ENCODE results near the gene UNC5B.

Gene UNC5B

GRCh38 chr10:71301371-71301916, 89.1 kb downstream of the UNC5B start:
- DNase-seq (ENCODE audit: low read depth), result no peak

DNA sequence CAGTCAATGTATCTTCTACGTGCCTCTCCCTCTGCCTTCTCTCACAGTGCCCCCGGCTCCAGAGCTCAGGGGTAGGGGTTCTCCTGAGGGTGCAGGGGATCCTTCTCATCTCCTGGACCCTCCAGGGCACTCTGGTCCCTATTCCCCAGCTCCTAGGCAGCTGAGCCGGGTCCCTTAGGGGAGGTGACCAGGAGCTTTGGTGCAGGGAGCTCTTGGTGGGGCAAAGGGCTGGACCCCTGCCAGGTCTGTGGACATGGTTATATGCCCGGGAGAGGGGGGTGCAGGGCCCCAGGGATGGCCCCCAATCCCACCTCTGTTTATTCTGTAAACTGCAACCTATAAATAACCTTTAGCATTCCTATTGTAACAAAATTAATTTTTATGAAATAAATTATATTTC, 90.1 kb downstream of the UNC5B start:
- no peak for DNase-seq (ENCODE audit: low read depth)

- DNase-seq (ENCODE audit: low read depth), result no peak
Measured at GRCh38 chr10:71302874-71303568, 90.7 kb downstream of the UNC5B start.

- no peak for DNase-seq (ENCODE audit: low read depth)
Measured at GRCh38 chr10:71303569-71303907, 91.2 kb downstream of the UNC5B start.

GRCh38 chr10:71304914-71305313, 92.5 kb downstream of the UNC5B start:
- DNase-seq (ENCODE audit: low read depth), result no peak

GRCh38 chr10:71306979-71307378, 94.6 kb downstream of the UNC5B start:
- no peak for DNase-seq (ENCODE audit: low read depth)

GRCh38 chr10:71307469-71308085, 95.2 kb downstream of the UNC5B start:
- DNase-seq (ENCODE audit: low read depth), result no peak

- DNase-seq (ENCODE audit: low read depth), result no peak
Measured at GRCh38 chr10:71308244-71308643, 95.9 kb downstream of the UNC5B start.

GRCh38 chr10:71308985-71309384, 96.6 kb downstream of the UNC5B start:
- no peak for DNase-seq (ENCODE audit: low read depth)

DNA sequence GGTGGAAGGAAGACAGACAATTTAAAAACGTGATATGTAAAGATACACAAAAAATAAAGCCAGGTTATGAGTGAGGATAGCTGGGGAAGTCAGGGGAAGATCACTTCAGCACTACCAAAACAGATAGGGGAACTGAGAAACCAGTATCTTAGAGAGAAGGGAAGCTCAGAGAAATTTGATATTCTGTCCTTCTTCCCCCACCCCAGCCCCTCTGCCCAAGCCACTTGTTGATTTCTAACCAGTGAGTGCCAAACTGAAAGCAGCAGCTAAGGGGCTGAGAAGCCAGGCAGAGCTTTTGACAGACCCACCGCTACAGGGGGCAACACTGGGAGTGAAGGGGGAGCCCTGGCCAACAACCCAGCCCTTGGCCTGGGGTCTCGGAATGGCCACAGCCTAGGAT, 97.5 kb downstream of the UNC5B start:
- DNase-seq (ENCODE audit: low read depth), result no peak

DNA sequence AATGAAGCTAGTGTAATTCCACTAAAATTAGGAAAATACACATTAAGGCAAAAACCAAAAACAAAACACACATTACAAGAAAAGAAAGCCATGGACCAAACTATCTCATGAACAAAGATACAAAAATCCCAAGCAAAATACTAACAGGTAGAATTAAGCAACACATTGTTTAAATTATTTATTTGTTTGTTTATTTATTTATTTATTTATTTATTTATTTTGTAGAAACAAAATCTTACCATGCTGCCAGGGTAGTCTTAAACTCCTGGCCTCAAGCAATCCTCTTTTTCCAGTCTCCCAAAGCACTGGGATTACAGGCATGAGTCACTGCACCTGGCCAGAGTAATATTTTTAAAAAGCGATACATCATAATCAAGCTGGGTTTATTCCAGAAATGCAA, 99.8 kb downstream of the UNC5B start:
- DNase-seq (ENCODE audit: low read depth), result no peak

DNA sequence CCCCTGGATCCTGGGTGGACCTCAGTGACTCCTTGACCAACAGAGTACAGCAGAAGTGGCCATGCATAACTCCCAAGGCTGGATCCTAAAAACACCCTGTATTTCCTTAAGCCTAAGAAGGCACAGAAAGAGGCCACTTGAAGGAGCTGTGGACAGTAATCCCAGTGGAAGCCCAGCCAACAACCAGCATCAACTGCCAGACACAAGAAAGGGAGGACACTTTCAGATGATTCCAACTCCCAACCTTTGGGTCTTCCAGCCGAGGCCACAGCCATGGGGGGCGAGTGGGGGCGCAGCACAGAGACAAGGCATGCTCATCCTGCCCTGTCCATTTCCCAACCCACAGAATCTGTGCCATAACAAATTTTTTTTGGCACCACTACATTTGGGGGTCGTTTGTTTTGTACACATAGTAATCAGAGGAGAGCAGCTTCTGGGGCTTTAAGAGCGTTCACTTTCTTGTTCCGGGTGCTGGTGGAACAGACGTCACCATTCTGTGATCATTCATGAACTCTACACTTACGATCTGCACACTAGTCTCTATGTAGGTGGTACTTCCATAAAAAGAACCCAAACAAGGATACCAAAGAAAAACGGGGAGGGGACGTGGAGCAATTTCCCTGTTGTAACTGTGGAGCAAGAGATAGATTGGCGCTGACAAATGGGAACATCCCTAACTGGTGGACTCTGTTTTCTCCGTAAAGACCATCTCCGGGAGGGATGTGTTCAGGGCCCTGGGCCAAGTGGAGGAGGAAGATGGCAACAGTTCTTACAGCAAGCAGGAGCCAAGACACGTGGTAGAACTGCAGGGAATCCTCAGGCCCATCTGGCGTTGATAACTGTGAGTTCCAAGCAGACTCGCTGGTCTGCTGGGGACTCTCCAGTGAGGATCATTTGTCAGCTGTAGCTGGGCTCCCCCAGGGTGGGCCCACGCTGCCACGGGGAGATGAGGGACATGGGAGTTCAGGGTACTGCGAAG, 100.7 kb downstream of the UNC5B start:
- no peak for DNase-seq (ENCODE audit: low read depth)

DNA sequence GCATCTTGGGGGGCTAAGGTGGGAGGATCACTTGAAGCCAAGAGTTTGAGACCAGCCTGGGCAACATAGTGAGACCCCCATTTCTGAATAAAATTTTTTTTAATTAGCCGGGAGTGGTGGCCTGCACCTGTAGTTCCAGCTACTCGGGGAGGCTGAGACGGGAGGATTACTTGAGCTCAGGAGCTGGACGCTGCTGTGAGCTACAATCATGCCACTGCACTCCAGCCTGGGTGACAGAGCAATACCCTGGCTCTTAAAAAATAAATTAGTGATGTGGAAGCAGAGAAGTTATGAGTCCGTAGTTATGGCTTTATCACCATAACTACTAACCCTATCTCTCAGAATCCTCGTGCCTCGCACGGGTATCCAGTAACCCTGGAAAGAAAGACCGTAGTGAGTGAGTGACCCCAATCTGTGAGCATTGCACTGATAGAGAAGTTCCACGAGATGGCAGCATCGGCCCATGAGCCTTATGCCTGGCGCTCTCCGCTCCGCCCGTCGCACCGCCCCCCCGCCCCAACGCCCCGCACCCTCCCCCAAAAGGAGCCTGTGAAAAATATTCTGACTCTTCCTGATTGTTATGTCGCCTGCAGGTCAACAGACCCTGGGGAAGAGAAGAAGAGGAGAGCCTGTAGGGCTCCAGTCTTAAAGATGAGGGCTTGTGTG, 101.8 kb downstream of the UNC5B start:
- DNase-seq (ENCODE audit: low read depth), result no peak

DNA sequence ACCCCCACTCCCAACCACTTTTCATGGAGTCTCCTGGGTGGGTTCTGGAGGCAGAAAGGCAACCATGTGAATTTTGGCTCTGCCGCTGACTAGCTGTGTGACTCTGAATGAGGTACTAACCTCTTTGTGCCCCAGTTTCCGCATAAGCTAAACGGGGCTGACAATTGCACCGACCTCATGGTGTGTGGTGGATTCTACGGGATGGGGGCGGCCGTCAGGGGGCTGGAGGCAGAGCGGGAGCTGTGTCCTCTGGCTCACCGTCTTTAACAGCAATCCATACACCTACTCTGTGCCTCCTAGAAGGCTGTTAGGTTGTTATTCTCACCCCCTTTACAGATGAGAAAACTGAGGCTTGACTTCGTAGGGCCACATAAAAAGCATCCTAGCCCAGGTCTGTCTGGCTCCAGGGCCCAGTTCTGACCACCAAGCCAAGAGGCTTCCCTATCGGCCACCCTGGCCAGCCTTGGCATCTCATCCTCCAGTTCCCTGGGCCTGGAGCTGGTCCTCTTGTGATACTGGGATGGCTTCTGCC, 102.4 kb downstream of the UNC5B start:
- no peak for DNase-seq (ENCODE audit: low read depth)

GRCh38 chr10:71316056-71316785, 103.9 kb downstream of the UNC5B start:
- no peak for DNase-seq (ENCODE audit: low read depth)

GRCh38 chr10:71316786-71317160, 104.4 kb downstream of the UNC5B start:
- DNase-seq (ENCODE audit: low read depth), result no peak

GRCh38 chr10:71317739-71318138, 105.4 kb downstream of the UNC5B start:
- no peak for DNase-seq (ENCODE audit: low read depth)

GRCh38 chr10:71319042-71319799, 106.9 kb downstream of the UNC5B start, which contains the start of gene SLC29A3:
TSS of gene SLC29A3 (plus strand) at chr10:71319259. CDS start at chr10:71319310, 51 bp downstream.
- peak; percentile 64 for DNase-seq (ENCODE audit: low read depth)

DNA sequence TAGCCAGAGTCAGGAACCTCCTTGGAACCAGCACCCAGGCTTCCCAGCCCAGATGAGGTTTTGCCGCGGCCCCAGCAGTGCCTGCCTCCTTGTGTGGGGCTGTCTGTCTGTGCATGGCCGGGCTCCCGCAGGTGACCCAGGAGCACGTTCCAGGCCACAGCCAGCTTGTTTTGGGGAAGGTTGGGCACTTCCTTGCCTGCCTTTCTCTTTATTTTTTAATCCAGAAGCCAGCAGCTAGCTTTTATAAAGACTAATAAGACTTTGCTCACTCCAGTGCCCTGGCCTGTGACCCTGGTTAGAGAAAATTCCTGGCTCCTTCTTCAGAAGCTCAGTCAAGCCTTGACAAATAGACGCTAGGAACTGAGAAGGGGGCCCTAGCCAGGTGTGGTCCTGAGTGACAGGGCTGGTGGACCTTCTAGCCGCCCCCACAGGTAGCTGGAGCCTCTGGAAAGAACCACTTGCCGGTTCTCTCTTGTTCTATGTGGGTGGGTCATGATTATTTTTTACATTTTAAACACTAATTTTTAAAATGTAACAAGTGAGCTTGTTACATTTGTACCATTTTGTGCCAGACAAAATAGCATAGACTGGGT, 107.5 kb downstream of the UNC5B start:
- no peak for DNase-seq (ENCODE audit: low read depth)

DNA sequence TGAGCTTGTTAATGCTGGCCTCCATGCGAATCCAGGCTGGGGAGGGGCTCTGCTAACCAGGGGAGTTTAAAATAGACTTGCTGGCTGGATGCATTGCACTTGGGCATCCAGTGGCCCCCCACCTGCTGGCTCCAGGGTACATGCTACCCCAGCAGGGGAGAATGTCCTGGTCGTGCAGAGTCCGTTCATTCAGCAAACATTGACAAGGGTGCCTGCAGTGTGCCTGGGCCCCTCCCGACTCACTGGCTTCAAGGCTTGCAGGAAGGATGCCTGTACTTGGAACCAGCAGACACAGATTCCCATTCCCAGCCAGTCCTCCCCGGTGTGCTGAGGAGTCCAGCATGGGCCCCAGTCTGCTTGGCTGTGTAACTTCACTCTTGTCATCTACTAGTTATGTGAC, 108.2 kb downstream of the UNC5B start:
- DNase-seq (ENCODE audit: low read depth), result no peak

Data from CMK (cell line).